Neuronal stem cell (in vitro differentiated cells): ENCODE data around the gene KDM4B.

Experiments used
- DNase-seq: peaks from one replicate; pipeline ENCODE4 v3.0.0-alpha.2; 2013; ENCODE audit warnings: low spot score
- H2AFZ ChIP-seq: one replicate; pipeline ENCODE4 v1.6.1; 2013; ENCODE audit warnings: mild to moderate bottlenecking, low read length, inconsistent platforms
- H2AK5ac ChIP-seq: 2 replicates; pipeline ENCODE4 v1.6.1; 2013; ENCODE audit warnings: low read depth, mild to moderate bottlenecking, inconsistent platforms, low read length, moderate library complexity, mixed read lengths
- H2BK120ac ChIP-seq: 2 replicates; pipeline ENCODE4 v1.6.1; 2013; ENCODE audit warnings: low read depth, mild to moderate bottlenecking, inconsistent platforms, low read length, moderate library complexity, mixed read lengths
- H2BK12ac ChIP-seq: one replicate; pipeline ENCODE4 v1.6.1; 2013; ENCODE audit warnings: low read length, inconsistent platforms
- H2BK15ac ChIP-seq: 2 replicates; pipeline ENCODE4 v1.6.1; 2013; ENCODE audit warnings: mild to moderate bottlenecking, low read length, inconsistent platforms, mixed read lengths
- H2BK5ac ChIP-seq: one replicate; pipeline ENCODE4 v1.6.1; 2013; ENCODE audit warnings: inconsistent platforms, mild to moderate bottlenecking, low read length, moderate library complexity
- H3K14ac ChIP-seq: one replicate; pipeline ENCODE4 v1.6.1; 2013; ENCODE audit warnings: low read length, inconsistent platforms
- H3K18ac ChIP-seq: 2 replicates; pipeline ENCODE4 v1.6.1; 2013; ENCODE audit warnings: low read length, inconsistent platforms
- H3K23ac ChIP-seq: 2 replicates; pipeline ENCODE4 v1.6.1; 2013; ENCODE audit warnings: low read depth, mild to moderate bottlenecking, mixed read lengths, low read length, inconsistent platforms; ENCODE audit not compliant: poor library complexity
- H3K27ac ChIP-seq: replicated peaks from 3 replicates; pipeline ENCODE4 v1.5.1; 2013; ENCODE audit warnings: low read length, inconsistent platforms
- H3K27me3 ChIP-seq, 3 experiments: 2 replicates each; pipeline ENCODE4 v1.6.1; 2013; ENCODE audit warnings: low read length in 3 of 3, mild to moderate bottlenecking in 2 of 3, inconsistent platforms in 1 of 3, low read depth in 1 of 3, mixed read lengths in 1 of 3, moderate library complexity in 1 of 3; ENCODE audit not compliant: control insufficient read depth in 3 of 3, insufficient read depth in 3 of 3
- H3K36me3 ChIP-seq, 2 donors: replicated peaks in 1 of 2; 2 replicates each; pipeline ENCODE4 v1.6.1; 2013; ENCODE audit warnings: low read length in 2 of 2; ENCODE audit not compliant: control insufficient read depth in 2 of 2, insufficient read depth in 2 of 2
- H3K4ac ChIP-seq: 2 replicates; pipeline ENCODE4 v1.6.1; 2013; ENCODE audit warnings: inconsistent platforms, mild to moderate bottlenecking, low read length, moderate library complexity
- H3K4me1 ChIP-seq, 2 donors: 1 replicate in 1 of 2; 2 replicates in 1 of 2; pipeline ENCODE4 v1.6.1; 2013; ENCODE audit warnings: low read length in 2 of 2, low read depth in 1 of 2; ENCODE audit not compliant: control insufficient read depth in 2 of 2, insufficient read depth in 1 of 2
- H3K4me2 ChIP-seq: one replicate; pipeline ENCODE4 v1.6.1; 2013; ENCODE audit warnings: mild to moderate bottlenecking, low read length, inconsistent platforms; ENCODE audit not compliant: insufficient read depth, poor library complexity, severe bottlenecking
- H3K4me3 ChIP-seq, 2 donors: 2 replicates each; pipeline ENCODE4 v1.5.1; 2013; ENCODE audit warnings: low read length in 2 of 2, mild to moderate bottlenecking in 2 of 2, inconsistent platforms in 1 of 2, moderate library complexity in 1 of 2
- H3K79me1 ChIP-seq: one replicate; pipeline ENCODE4 v1.6.1; 2013; ENCODE audit warnings: low read depth, mild to moderate bottlenecking, inconsistent platforms, low read length, moderate library complexity
- H3K9ac ChIP-seq: one replicate; pipeline ENCODE4 v1.6.1; 2013; ENCODE audit warnings: mild to moderate bottlenecking, low read depth, low read length, inconsistent platforms; ENCODE audit not compliant: poor library complexity
- H3K9me3 ChIP-seq, 2 donors: replicated peaks in 1 of 2; 2 replicates each; pipeline versions ENCODE3 to v1.6.1; 2013; ENCODE audit warnings: low read length in 2 of 2, mild to moderate bottlenecking in 2 of 2, inconsistent platforms in 1 of 2, low read depth in 1 of 2, mixed read lengths in 1 of 2, moderate library complexity in 1 of 2; ENCODE audit not compliant: control insufficient read depth in 2 of 2, insufficient read depth in 1 of 2
- H4K8ac ChIP-seq: one replicate; pipeline ENCODE4 v1.6.1; 2013; ENCODE audit warnings: low read depth, mild to moderate bottlenecking, inconsistent platforms, low read length, moderate library complexity
- H4K91ac ChIP-seq: one replicate; pipeline ENCODE4 v1.6.1; 2013; ENCODE audit warnings: low read length, low read depth, mild to moderate bottlenecking, inconsistent platforms; ENCODE audit not compliant: poor library complexity
- whole genome bisulfite sequencing, 2 donors: extraction: QIAGEN DNeasy Blood & Tissue Kit; methylation state at CpG; one replicate each; pipeline ENCODE4 v1.1.7; 2013; ENCODE audit warnings: missing lambda C conversion rate in 2 of 2, mixed read lengths in 1 of 2; ENCODE audit not compliant: insufficient read length in 2 of 2, insufficient replicate concordance in 1 of 2; ENCODE audit errors: extremely low coverage in 2 of 2; 5-methylcytosine and 5-hydroxymethylcytosine counted together

The KDM4B gene

DNA sequence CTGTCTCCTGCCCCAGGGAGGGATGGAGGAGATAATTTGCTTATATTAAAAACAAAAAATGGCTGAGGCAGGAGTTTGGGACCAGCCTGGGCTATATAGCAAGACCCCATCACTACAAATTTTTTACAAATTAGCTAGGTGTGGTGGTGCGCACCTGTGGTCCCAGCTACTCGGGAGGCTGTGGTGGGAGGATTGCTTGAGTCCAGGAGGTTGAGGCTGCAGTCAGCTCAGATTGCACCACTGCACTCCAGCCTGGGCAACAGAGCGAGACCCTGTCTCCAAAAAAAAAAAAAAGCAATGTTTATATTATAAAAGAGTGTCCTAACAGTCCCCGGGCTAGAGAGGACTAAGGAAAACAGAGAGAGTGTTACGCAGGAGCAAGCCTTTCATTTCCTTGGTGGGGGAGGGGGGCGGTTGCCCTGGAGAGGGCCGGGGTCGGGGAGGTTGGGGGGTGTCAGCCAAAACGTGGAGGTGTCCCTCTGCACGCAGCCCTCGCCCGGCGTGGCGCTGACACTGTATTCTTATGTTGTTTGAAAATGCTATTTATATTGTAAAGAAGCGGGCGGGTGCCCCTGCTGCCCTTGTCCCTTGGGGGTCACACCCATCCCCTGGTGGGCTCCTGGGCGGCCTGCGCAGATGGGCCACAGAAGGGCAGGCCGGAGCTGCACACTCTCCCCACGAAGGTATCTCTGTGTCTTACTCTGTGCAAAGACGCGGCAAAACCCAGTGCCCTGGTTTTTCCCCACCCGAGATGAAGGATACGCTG, 184.0 kb downstream of the KDM4B start:
- DNase-seq, result no peak
- Histone ChIP-seq H3K36me3 (peaks cover 0 to 18% of the 10 kb centered on the region in 2 donors), H3K27me3 (no peaks in the 10 kb centered on the region), H3K79me1 (no peaks in the 10 kb centered on the region), H3K4me3 (no peak overlapping the region), H2BK5ac (no peak overlapping the region), H2AFZ (no peak overlapping the region), H3K4ac (no peak overlapping the region), H3K27ac (no peak overlapping the region), H2BK120ac (no peak overlapping the region), H3K9me3 (peaks cover 2 to 3% of the 10 kb centered on the region in 2 donors), H4K8ac (no peak overlapping the region), H2BK15ac (peak overlapping the region; percentile 54), H3K23ac (no peak overlapping the region), H3K18ac (no peak overlapping the region), H3K4me2 (no peak overlapping the region), H3K9ac (no peak overlapping the region), H3K14ac (no peak overlapping the region), H2AK5ac (peak overlapping the region; percentile 93), H4K91ac (no peak overlapping the region), H3K4me1 (peaks cover 2 to 27% of the 10 kb centered on the region in 2 donors), H2BK12ac (no peak overlapping the region)
- no CpG with 5 or more reads among the region's 24 CpGs for WGBS, 2 donors

DNA sequence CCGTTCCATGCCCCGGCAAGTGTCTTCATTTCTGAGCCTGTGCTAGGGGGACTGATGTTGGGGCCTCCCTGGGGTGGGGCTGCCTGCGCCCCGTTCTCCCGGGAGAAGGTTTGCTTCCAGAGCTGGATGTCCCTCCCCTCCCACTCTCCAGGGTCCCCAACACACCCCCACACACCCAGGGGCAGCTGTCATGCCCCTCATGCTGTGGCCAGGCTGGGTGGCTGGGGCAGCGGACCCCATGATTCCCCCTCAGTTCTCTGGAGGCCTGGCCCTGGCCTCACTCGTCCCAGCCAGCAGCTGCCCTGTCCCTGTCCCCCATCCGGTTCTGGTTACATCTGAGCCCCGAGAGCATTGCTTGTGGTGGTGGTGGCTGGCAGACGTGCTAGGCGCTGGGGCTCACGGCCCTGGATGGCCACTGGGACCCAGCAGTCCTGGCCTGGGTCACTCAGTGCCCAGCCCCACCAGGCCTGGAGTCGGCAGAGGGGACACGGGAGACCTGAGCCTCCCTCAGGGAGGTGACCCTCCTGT, 184.8 kb downstream of the KDM4B start:
- Histone ChIP-seq H2AFZ (no peak overlapping the region), H3K4ac (peak overlapping the region; percentile 59), H3K36me3 (peaks cover 0 to 12% of the 10 kb centered on the region in 2 donors), H4K8ac (no peak overlapping the region), H3K18ac (peak overlapping the region; percentile 85), H2BK15ac (peak overlapping the region; percentile 38), H2BK120ac (no peak overlapping the region), H3K4me1 (peaks cover 2 to 27% of the 10 kb centered on the region in 2 donors), H3K23ac (peak overlapping the region; percentile 89), H3K4me2 (no peak overlapping the region), H4K91ac (no peak overlapping the region), H2BK12ac (no peak overlapping the region), H3K9ac (peak overlapping the region; percentile 50), H3K79me1 (no peaks in the 10 kb centered on the region), H2BK5ac (no peak overlapping the region), H3K27me3 (no peaks in the 10 kb centered on the region), H3K4me3 (no peak overlapping the region), H2AK5ac (peak overlapping the region; percentile 93), H3K9me3 (peaks cover 2 to 3% of the 10 kb centered on the region in 2 donors), H3K27ac (no peak overlapping the region), H3K14ac (no peak overlapping the region)
- WGBS, 2 donors, result no CpG with 5 or more reads among the region's 14 CpGs
- no peak for DNase-seq

DNA sequence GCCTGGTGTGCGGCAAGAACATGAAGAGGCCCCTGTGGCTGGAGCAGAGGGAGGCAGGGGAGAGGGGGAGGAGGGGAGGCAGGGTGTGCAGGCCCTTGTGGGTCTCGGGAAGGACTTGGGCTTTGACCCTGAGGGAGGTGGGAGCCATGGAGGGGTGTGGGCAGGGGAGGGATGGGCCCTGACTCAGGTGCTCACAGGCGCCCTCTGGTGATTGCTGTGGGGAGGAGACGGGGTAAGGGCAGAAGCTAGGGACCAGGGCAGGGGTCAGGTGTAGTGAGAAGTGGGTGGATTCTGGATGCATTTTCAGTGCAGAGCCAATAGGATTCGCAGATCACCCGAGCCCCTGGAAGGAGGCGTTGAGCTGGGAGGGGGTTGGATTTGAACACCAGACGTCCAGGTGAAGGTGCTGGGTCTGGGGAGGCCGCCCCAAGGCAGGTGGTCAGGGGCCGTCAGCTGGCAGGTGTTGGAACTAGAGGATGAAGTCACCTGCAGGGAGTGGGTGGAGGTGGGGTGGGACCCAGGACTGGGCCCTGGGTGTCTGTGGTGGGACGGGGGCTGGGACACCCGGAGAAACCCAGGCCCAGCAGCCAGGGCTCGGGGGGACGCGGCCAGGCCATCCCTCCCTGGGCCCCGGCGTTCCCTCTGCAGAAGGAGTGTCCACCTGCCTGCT, 185.4 kb downstream of the KDM4B start:
- Histone ChIP-seq H3K23ac (peak overlapping the region; percentile 89), H3K27ac (peak overlapping the region; percentile 59), H3K4me2 (no peak overlapping the region)

More for the DNA sequence above, 185.4 kb downstream of the KDM4B start:
- no peak overlapping the region for H2AFZ ChIP-seq
- H2BK5ac ChIP-seq, result peak overlapping the region; percentile 79
- peak overlapping the region; percentile 54 for H2BK15ac ChIP-seq
- peak overlapping the region; percentile 64 for H4K91ac ChIP-seq
- H3K4me1 ChIP-seq, result peaks cover 2 to 27% of the 10 kb centered on the region in 2 donors
- H2AK5ac ChIP-seq, result peak overlapping the region; percentile 93
- no peak for DNase-seq
- H3K9ac ChIP-seq, result peak overlapping the region; percentile 32
- no peak overlapping the region for H2BK12ac ChIP-seq
- H3K4me3 ChIP-seq, result no peak overlapping the region
- no peak overlapping the region for H3K14ac ChIP-seq
- peaks cover 2 to 3% of the 10 kb centered on the region in 2 donors for H3K9me3 ChIP-seq
- WGBS, 2 donors, result no CpG with 5 or more reads among the region's 17 CpGs
- H4K8ac ChIP-seq, result no peak overlapping the region
- H3K36me3 ChIP-seq, result peaks cover 0 to 6% of the 10 kb centered on the region in 2 donors
- H2BK120ac ChIP-seq, result no peak overlapping the region
- H3K4ac ChIP-seq, result peak overlapping the region; percentile 59
- H3K27me3 ChIP-seq, result no peaks in the 10 kb centered on the region
- no peaks in the 10 kb centered on the region for H3K79me1 ChIP-seq
- peak overlapping the region; percentile 85 for H3K18ac ChIP-seq
